Astrocyte (in vitro differentiated cells and primary cell): ENCODE results near the gene MPO. TPM values are rescaled to one million over a fixed set of nuclear protein-coding genes. Genes with fewer than 3 reads are reported as not detected.

Experiments
- DNase-seq: peaks from one replicate; pipeline ENCODE4 v3.0.0-alpha.2; 2010; ENCODE audit warnings: low read depth
- FAIRE-seq: peaks from 2 replicates; lab custom pipeline; 2011; peaks lifted over from hg19 to GRCh38; lab: Jason Lieb, UNC
- H2AFZ ChIP-seq: 2 replicates; pipeline ENCODE4 v1.6.0; 2012; ENCODE audit warnings: low read depth, low read length, inconsistent platforms
- H3K27ac ChIP-seq: 2 replicates; pipeline ENCODE4 v1.5.1; 2011; ENCODE audit warnings: low read depth, low read length, inconsistent platforms
- H3K27me3 ChIP-seq: 2 replicates; pipeline ENCODE4 v1.6.0; 2011; ENCODE audit warnings: low read length, inconsistent platforms; ENCODE audit not compliant: insufficient read depth
- H3K36me3 ChIP-seq: 2 replicates; pipeline ENCODE4 v1.5.1; 2011; ENCODE audit warnings: low read length, inconsistent platforms; ENCODE audit not compliant: insufficient read depth
- H3K4me1 ChIP-seq: 2 replicates; pipeline ENCODE4 v1.5.1; 2011; ENCODE audit warnings: low read length, inconsistent platforms; ENCODE audit not compliant: insufficient read depth
- H3K4me2 ChIP-seq: 2 replicates; pipeline ENCODE4 v1.6.0; 2012; ENCODE audit warnings: low read length, inconsistent platforms
- H3K4me3 ChIP-seq: 2 replicates; pipeline ENCODE4 v1.5.1; 2011; ENCODE audit warnings: low read depth, mild to moderate bottlenecking, low read length, inconsistent platforms; ENCODE audit not compliant: insufficient read depth
- H3K79me2 ChIP-seq: 2 replicates; pipeline ENCODE4 v1.6.0; 2012; ENCODE audit warnings: mild to moderate bottlenecking, low read length, inconsistent platforms; ENCODE audit not compliant: insufficient read depth
- H3K9ac ChIP-seq: 2 replicates; pipeline ENCODE4 v1.6.0; 2012; ENCODE audit warnings: mild to moderate bottlenecking, low read length, inconsistent platforms
- H3K9me3 ChIP-seq: 2 replicates; pipeline ENCODE4 v1.5.1; 2012; ENCODE audit warnings: low read depth, mild to moderate bottlenecking, low read length, inconsistent platforms; ENCODE audit not compliant: insufficient read depth
- H4K20me1 ChIP-seq: 2 replicates; pipeline ENCODE4 v1.6.0; 2012; ENCODE audit warnings: low read length, inconsistent platforms; ENCODE audit not compliant: insufficient read depth
- H3K27ac Mint-ChIP-seq: one replicate; pipeline ENCODE4 v1.8.0; 2021; ENCODE audit warnings: mild to moderate bottlenecking, mixed read lengths; ENCODE audit not compliant: unreplicated experiment
- H3K27me3 Mint-ChIP-seq: one replicate; pipeline ENCODE4 v1.8.0; 2021; ENCODE audit warnings: low read depth, mixed read lengths; ENCODE audit not compliant: unreplicated experiment
- H3K36me3 Mint-ChIP-seq: one replicate; pipeline ENCODE4 v1.8.0; 2021; ENCODE audit warnings: low read depth, mixed read lengths; ENCODE audit not compliant: unreplicated experiment
- H3K4me1 Mint-ChIP-seq: one replicate; pipeline ENCODE4 v1.8.0; 2021; ENCODE audit warnings: low read depth, mixed read lengths; ENCODE audit not compliant: unreplicated experiment
- H3K4me3 Mint-ChIP-seq: one replicate; pipeline ENCODE4 v1.8.0; 2021; ENCODE audit warnings: mild to moderate bottlenecking, moderate library complexity, mixed read lengths; ENCODE audit not compliant: unreplicated experiment
- H3K9me3 Mint-ChIP-seq: one replicate; pipeline ENCODE4 v1.8.0; 2021; ENCODE audit warnings: mild to moderate bottlenecking, mixed read lengths; ENCODE audit not compliant: unreplicated experiment
- EZH2 ChIP-seq: IDR thresholded peaks from 2 replicates; pipeline ENCODE4 v1.6.1; 2012; ENCODE audit warnings: mild to moderate bottlenecking, low read length, inconsistent platforms; ENCODE audit not compliant: insufficient read depth
- total RNA-seq: library from RNA; stranded (reverse); gene quantifications from 2 replicates; pipeline ENCODE4 v1.2.1, GENCODE V29; 2021
- TF ChIP-seq, protein P1 (sequence below): IDR thresholded peaks from 2 replicates; pipeline ENCODE4 v1.5.1; 2011; ENCODE audit warnings: low read depth, mild to moderate bottlenecking, inconsistent platforms, low read length, moderate library complexity; ENCODE audit not compliant: insufficient read depth

Gene MPO
- total RNA-seq, 1 donor from 2014 or later, result not detected

GRCh38 chr17:58312021-58312630 is 31.4 kb upstream of the MPO start:
- H3K27me3 ChIP-seq, result no peaks in the 10 kb centered on the region
- Mint-ChIP-seq H3K4me3 (no peak overlapping the region), H3K36me3 (no peaks in the 10 kb centered on the region), H3K27me3 (peaks cover 33% of the 10 kb centered on the region), H3K4me1 (no peaks in the 10 kb centered on the region), H3K9me3 (peaks cover 2% of the 10 kb centered on the region), H3K27ac (no peak overlapping the region)
- no peaks in the 10 kb centered on the region for H3K4me1 ChIP-seq
- FAIRE-seq (no peak), DNase-seq (no peak)
- H3K4me3 ChIP-seq, result no peak overlapping the region
- H4K20me1 ChIP-seq, result no peaks in the 10 kb centered on the region
- H3K27ac ChIP-seq, result no peak overlapping the region
- H3K79me2 ChIP-seq, result no peaks in the 10 kb centered on the region
- no peaks in the 10 kb centered on the region for H3K36me3 ChIP-seq
- no peak for TF ChIP-seq EZH2
- TF ChIP-seq, protein P1, sequence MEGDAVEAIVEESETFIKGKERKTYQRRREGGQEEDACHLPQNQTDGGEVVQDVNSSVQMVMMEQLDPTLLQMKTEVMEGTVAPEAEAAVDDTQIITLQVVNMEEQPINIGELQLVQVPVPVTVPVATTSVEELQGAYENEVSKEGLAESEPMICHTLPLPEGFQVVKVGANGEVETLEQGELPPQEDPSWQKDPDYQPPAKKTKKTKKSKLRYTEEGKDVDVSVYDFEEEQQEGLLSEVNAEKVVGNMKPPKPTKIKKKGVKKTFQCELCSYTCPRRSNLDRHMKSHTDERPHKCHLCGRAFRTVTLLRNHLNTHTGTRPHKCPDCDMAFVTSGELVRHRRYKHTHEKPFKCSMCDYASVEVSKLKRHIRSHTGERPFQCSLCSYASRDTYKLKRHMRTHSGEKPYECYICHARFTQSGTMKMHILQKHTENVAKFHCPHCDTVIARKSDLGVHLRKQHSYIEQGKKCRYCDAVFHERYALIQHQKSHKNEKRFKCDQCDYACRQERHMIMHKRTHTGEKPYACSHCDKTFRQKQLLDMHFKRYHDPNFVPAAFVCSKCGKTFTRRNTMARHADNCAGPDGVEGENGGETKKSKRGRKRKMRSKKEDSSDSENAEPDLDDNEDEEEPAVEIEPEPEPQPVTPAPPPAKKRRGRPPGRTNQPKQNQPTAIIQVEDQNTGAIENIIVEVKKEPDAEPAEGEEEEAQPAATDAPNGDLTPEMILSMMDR, result no peak
- H3K9ac ChIP-seq, result no peak overlapping the region
- no peak overlapping the region for H3K4me2 ChIP-seq
- H2AFZ ChIP-seq, result no peak overlapping the region
- no peaks in the 10 kb centered on the region for H3K9me3 ChIP-seq

DNA sequence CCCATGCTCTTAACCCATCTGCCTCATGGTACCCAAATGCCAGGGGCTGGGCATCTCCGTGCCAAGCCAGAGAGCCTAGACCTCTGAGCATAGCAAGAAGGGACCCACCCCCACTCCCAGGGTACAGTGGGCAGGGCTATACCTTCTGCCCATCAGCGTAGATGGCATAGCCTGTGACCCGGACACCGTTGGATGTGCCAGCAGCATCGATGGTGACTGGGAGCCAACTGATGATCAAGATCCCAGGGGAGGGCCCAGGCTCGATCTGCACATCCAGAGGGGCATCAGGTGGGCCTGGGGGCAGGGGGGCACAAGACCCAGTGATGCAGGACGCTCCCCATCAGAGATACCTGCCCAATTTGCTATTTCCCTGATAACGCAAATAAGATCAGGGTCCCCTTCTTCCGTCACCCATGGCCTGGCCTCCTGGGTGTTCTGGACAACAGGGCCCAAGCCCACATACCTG is 30.7 kb upstream of the MPO start:
- Histone ChIP-seq H3K4me1 (no peaks in the 10 kb centered on the region), H3K9me3 (no peaks in the 10 kb centered on the region), H3K4me2 (no peak overlapping the region), H3K9ac (no peak overlapping the region), H3K36me3 (no peaks in the 10 kb centered on the region), H3K27ac (no peak overlapping the region), H3K27me3 (no peaks in the 10 kb centered on the region), H2AFZ (no peak overlapping the region), H4K20me1 (no peaks in the 10 kb centered on the region), H3K4me3 (no peak overlapping the region), H3K79me2 (no peaks in the 10 kb centered on the region)
- no peak overlapping the region for H3K27ac Mint-ChIP-seq
- peaks cover 36% of the 10 kb centered on the region for H3K27me3 Mint-ChIP-seq
- H3K9me3 Mint-ChIP-seq, result peaks cover 2% of the 10 kb centered on the region
- no peaks in the 10 kb centered on the region for H3K4me1 Mint-ChIP-seq
- TF ChIP-seq EZH2, result no peak
- TF ChIP-seq, protein P1, result no peak
- no peak overlapping the region for H3K4me3 Mint-ChIP-seq
- no peak for DNase-seq
- no peak for FAIRE-seq
- H3K36me3 Mint-ChIP-seq, result no peaks in the 10 kb centered on the region
